Stomach (tissue), 9 donors: ENCODE data around the gene SLC36A2. TPM values are rescaled to one million over a fixed set of nuclear protein-coding genes. Genes with fewer than 3 reads are reported as not detected.

ENCODE experiments used
- DNase-seq, 2 donors: peaks; one replicate each; pipeline versions ENCODE4 v3.0.0 to v3.0.0-alpha.2; 2013 to 2019
- H3K27ac ChIP-seq, 5 donors: fragments of 200-600 bp in 4 of 5; sonication (generic) in 4 of 5; one replicate each; pipeline ENCODE4 v1.5.1; 2013 to 2019; ENCODE audit warnings: mild to moderate bottlenecking in 1 of 5, moderate library complexity in 1 of 5
- H3K27me3 ChIP-seq, 3 donors: fragments of 200-600 bp; sonication (generic); one replicate each; pipeline ENCODE4 v1.5.1; 2017 to 2019; ENCODE audit warnings: mixed run types in 1 of 3
- H3K36me3 ChIP-seq, 4 donors: fragments of 200-600 bp; sonication (generic); 1 replicate in 3 of 4; 2 replicates in 1 of 4; pipeline ENCODE4 v1.5.1; 2016 to 2019
- H3K4me1 ChIP-seq, 4 donors: fragments of 200-600 bp; sonication (generic); one replicate each; pipeline ENCODE4 v1.5.1; 2016 to 2019
- H3K4me3 ChIP-seq, 4 donors: fragments of 200-600 bp; sonication (generic) in 3 of 4; one replicate each; pipeline ENCODE4 v1.5.1; 2016 to 2019; ENCODE audit warnings: mild to moderate bottlenecking in 1 of 4
- H3K9me3 ChIP-seq, 4 donors: fragments of 200-600 bp; sonication (generic); one replicate each; pipeline ENCODE4 v1.5.1; 2016 to 2019
- EP300 ChIP-seq: sonication (generic); formaldehyde crosslinking; IDR thresholded peaks from one replicate; pipeline ENCODE4 v1.6.1; 2017; ENCODE audit warnings: antibody characterized with exemption
- POLR2A ChIP-seq, 4 donors: fragments of 450-650 bp; IDR thresholded peaks; one replicate each; pipeline ENCODE4 v1.6.1; 2016; ENCODE audit warnings: antibody characterized with exemption in 4 of 4, control low read depth in 2 of 4, mild to moderate bottlenecking in 1 of 4, moderate library complexity in 1 of 4
- POLR2AphosphoS5 ChIP-seq, 3 donors: sonication (generic); formaldehyde crosslinking; IDR thresholded peaks; one replicate each; pipeline ENCODE4 v1.6.1; 2016; ENCODE audit warnings: antibody characterized with exemption in 3 of 3
- WGBS, 5 donors: extraction: QIAGEN DNeasy Blood & Tissue Kit in 3 of 5; methylation state at CpG; one replicate each; pipeline versions ENCODE4 v1.1.5 to v1.1.7; 2013 to 2018; 5-methylcytosine and 5-hydroxymethylcytosine counted together
- intact Hi-C: fragments of 100-400 bp; cut with DNase I; formaldehyde crosslinking; loops from one replicate; pipeline ENCODE4 v1.15.1; 2023; ENCODE audit warnings: low total_unique reads
- polyA plus RNA-seq, 3 donors: library from polyadenylated mRNA; stranded (reverse); fragments of 200-250 nt; gene quantifications; one replicate each; pipeline ENCODE4 v1.2.3, GENCODE V29; 2013
- total RNA-seq, 5 donors: library from RNA; depleted of rRNA; stranded (reverse); fragments of >200 nt; gene quantifications; one replicate each; pipeline versions ENCODE4 v1.1.0 to v1.2.3, GENCODE V29; 2014 to 2016
- TF ChIP-seq, protein P1 (sequence below), 7 experiments: fragments of 450-650 bp in 4 of 7; fragments of 200-600 bp in 3 of 7; sonication (generic) in 3 of 7; IDR thresholded peaks; one replicate each; pipeline ENCODE4 v1.5.1; 2016 to 2019; ENCODE audit warnings: antibody characterized with exemption in 7 of 7, control low read depth in 2 of 7, mild to moderate bottlenecking in 1 of 7
- donor health status: healthy with polysubstance abuse.
- donor health status: Bipolar disorder and iron deficiency.
- donor health status: healthy.

Gene SLC36A2
- total and polyA plus RNA-seq, 8 donors = not detected

DNA sequence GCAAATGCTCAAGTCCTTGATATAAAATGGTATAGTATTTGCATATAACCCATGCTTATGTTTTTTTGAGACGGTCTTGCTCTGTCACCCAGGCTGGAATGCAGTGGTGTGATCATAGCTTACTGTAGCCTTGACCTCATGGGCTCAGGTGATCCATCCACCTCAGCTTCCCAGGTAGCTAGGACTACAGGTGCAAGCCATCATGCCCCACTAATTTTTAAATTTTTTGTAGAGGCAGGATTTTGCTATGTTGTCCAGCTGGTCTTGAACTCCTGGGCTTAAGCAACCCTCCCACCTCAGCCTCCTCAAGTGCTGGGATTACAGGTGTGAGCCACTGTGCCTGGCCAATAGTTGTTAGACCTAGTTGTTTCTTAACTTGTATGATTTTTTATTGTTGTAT, 61.1 kb downstream of the SLC36A2 start:
- no peak for TF ChIP-seq EP300
- TF ChIP-seq POLR2AphosphoS5 (IDR thresholded peaks at IDR 0.05) = no peak
- TF ChIP-seq POLR2A (IDR thresholded peaks at IDR 0.05) = no peak
- TF ChIP-seq, protein P1, sequence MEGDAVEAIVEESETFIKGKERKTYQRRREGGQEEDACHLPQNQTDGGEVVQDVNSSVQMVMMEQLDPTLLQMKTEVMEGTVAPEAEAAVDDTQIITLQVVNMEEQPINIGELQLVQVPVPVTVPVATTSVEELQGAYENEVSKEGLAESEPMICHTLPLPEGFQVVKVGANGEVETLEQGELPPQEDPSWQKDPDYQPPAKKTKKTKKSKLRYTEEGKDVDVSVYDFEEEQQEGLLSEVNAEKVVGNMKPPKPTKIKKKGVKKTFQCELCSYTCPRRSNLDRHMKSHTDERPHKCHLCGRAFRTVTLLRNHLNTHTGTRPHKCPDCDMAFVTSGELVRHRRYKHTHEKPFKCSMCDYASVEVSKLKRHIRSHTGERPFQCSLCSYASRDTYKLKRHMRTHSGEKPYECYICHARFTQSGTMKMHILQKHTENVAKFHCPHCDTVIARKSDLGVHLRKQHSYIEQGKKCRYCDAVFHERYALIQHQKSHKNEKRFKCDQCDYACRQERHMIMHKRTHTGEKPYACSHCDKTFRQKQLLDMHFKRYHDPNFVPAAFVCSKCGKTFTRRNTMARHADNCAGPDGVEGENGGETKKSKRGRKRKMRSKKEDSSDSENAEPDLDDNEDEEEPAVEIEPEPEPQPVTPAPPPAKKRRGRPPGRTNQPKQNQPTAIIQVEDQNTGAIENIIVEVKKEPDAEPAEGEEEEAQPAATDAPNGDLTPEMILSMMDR (IDR thresholded peaks at IDR 0.05) = no peak
- DNase-seq = no peak
- H3K36me3 ChIP-seq = no peaks in the 10 kb centered on the region
- H3K27ac ChIP-seq = no peak overlapping the region
- no peaks in the 10 kb centered on the region for H3K4me1 ChIP-seq
- no peak overlapping the region for H3K4me3 ChIP-seq
- no peaks in the 10 kb centered on the region for H3K27me3 ChIP-seq
- WGBS, 5 donors = 67 to 87% (median 80%) methylated on average over 1 of the region's 1 CpG
- intact Hi-C loops = no loop called here
- no peaks in the 10 kb centered on the region for H3K9me3 ChIP-seq

DNA sequence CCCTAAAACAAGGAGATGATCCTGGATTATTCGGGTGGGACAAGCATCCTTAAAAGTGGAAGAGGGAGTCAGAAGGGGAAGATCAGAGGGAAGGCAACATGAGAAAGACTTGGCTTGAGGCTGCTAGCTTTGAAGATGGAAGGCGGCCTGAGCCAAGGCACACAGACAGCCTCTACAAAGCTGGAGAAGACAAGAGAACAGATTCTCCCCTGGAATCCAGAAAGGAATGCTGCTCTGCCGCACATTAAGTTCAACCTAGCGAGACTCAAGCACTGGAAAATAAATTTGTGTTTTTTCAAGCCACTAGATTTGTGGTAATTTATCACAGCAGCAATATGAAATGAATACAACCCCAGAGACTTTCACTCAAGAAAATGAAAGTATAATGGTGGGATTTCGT, 61.7 kb downstream of the SLC36A2 start:
- Histone ChIP-seq H3K36me3 (no peaks in the 10 kb centered on the region), H3K27ac (no peak overlapping the region), H3K27me3 (no peaks in the 10 kb centered on the region), H3K4me3 (no peak overlapping the region), H3K4me1 (no peaks in the 10 kb centered on the region), H3K9me3 (no peaks in the 10 kb centered on the region)
- intact Hi-C loops = no loop called here
- no peak for DNase-seq
- WGBS, 5 donors = 71 to 78% (median 72%) methylated on average over 5 of the region's 5 CpGs
- TF ChIP-seq, protein P1 (IDR thresholded peaks at IDR 0.05) = no peak
- TF ChIP-seq POLR2AphosphoS5 (IDR thresholded peaks at IDR 0.05) (no peak), POLR2A (IDR thresholded peaks at IDR 0.05) (no peak), EP300 (no peak)

DNA sequence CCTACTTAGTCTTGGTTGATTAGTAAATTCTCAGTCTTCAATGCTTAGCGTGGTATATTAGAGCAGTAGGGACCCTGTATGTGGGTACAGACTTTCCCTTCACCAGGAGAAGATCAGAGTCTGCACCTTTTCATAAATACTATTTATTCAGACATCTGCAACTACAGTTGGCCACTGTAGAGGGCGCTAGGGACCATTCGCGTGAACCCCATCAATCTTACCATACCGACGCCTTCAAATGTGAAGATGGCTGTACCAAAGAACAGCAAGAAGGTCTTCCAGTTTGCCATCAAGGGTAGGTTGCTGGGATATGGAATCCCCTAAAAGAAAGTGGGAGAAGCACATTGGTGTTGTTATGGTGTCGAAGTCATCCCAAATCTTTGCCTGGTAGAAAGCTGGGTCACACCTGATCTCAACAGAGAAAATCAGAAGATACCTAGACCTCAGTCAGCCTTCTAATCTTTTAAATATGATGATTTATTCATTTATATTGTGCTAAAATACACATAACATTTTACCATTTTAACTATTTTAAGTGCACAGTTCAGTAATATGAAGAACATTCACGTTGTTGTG, 62.9 kb downstream of the SLC36A2 start:
- no peak overlapping the region for H3K4me3 ChIP-seq

DNA sequence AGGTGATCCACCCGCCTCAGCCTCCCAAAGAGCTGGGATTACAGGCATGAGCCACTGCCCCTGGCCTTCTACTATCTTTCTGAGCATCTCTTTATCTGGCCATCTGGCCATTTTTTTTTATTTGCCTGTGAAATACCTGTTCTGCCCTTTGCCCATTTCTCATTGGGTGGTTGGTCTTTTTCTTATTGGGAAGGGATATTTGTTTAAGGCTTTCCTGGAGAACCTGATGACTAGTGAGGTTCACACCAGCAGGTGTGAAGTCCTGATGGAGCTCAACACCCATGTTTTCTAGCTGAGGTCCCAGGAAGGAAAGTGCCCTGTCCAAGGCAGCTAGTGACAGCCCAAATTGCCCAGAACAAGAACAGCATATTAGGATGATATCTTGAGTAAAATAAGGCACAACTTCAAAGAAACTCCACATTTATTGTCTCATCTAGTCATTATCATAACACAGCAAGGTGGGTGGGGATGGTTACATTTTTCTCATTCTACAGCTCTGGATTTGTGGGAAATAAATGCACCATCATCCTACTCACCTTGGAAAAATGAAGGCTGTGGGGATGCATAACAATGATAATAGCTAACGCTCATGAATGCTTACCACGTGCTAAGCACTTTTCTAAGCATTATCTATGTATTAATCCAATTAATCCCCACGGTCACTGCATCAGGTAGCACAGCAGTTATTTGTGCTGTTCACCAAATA, 64.1 kb downstream of the SLC36A2 start:
- intact Hi-C loops = no loop called here
- no peak overlapping the region for H3K4me3 ChIP-seq

More for the DNA sequence above, 62.9 kb downstream of the SLC36A2 start:
- Histone ChIP-seq H3K36me3 (no peaks in the 10 kb centered on the region), H3K9me3 (no peaks in the 10 kb centered on the region), H3K27me3 (no peaks in the 10 kb centered on the region), H3K4me1 (no peaks in the 10 kb centered on the region), H3K27ac (no peak overlapping the region)
- TF ChIP-seq POLR2A (IDR thresholded peaks at IDR 0.05) = no peak
- no peak for TF ChIP-seq EP300
- TF ChIP-seq, protein P1 (IDR thresholded peaks at IDR 0.05) = no peak
- TF ChIP-seq POLR2AphosphoS5 (IDR thresholded peaks at IDR 0.05) = no peak
- no peak for DNase-seq
- intact Hi-C loops = no loop called here
- WGBS, 5 donors = 27 to 32% (median 31%) methylated on average over 8 of the region's 8 CpGs

More for the DNA sequence above, 64.1 kb downstream of the SLC36A2 start:
- H3K27ac ChIP-seq = no peak overlapping the region
- no peaks in the 10 kb centered on the region for H3K4me1 ChIP-seq
- H3K27me3 ChIP-seq = no peaks in the 10 kb centered on the region
- DNase-seq = no peak
- TF ChIP-seq, protein P1 (IDR thresholded peaks at IDR 0.05) = no peak
- TF ChIP-seq POLR2A (IDR thresholded peaks at IDR 0.05) (no peak), EP300 (no peak), POLR2AphosphoS5 (IDR thresholded peaks at IDR 0.05) (no peak)
- 75 to 83% (median 79%) methylated on average over 4 of the region's 4 CpGs for WGBS, 5 donors
- H3K9me3 ChIP-seq = no peaks in the 10 kb centered on the region
- H3K36me3 ChIP-seq = no peaks in the 10 kb centered on the region
